OCI-LY7 (cell line): ENCODE measurements around the gene CCDC146.

ENCODE experiments used
- CTCF ChIP-seq: fragments of 200-600 bp; sonication (generic); conservative IDR thresholded peaks from 2 replicates; pipeline ENCODE4 v1.5.1; 2014; ENCODE audit warnings: mild to moderate bottlenecking, antibody characterized with exemption, low read length, moderate library complexity, mixed read lengths
- EZH2phosphoT487 ChIP-seq: fragments of 200-600 bp; sonication (generic); IDR thresholded peaks from 2 replicates; pipeline ENCODE4 v1.6.1; 2018; ENCODE audit warnings: low read depth, borderline replicate concordance, mild to moderate bottlenecking, mixed run types, antibody characterized with exemption, low read length, moderate library complexity, mixed read lengths

GRCh38 chr7:77222065-77222464 is 99.7 kb downstream of the CCDC146 start:
- TF ChIP-seq CTCF (no peak), EZH2phosphoT487 (no peak)
